HG02798 (cell line): ENCODE data around the gene EYA2.
"Not testable (repeated sequence)": the region's sequence is repeated elsewhere in the genome, so short reads cannot be mapped to it uniquely, and the experiment has no call there.

Experiments
- ATAC-seq: cut with Tn5 transposase; IDR thresholded peaks from one replicate; pipeline ENCODE4 v1.9.1; 2021; ENCODE audit warnings: mild to moderate bottlenecking; ENCODE audit not compliant: unreplicated experiment, poor library complexity

EYA2 gene

DNA sequence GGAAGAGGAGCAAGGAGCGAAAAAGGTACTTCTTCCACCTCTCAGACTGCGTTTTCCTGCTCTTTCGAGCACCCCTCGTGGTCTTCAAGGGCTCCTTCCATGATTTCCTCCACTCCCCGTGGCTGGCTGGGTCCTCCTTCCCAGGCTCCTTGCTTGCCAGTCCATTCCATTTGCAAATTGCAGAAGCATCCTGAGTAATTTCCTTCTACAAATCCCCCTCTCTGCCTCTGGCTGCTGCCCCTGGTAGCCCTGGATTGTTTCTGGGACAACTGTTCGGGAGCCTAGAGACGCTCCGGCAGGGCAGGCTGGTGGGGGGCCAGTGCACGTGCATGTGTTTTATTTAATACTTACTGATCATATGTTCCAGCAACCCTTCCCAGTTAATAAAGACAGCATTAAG lies 288.7 kb downstream of the EYA2 start:
- no peak for ATAC-seq

DNA sequence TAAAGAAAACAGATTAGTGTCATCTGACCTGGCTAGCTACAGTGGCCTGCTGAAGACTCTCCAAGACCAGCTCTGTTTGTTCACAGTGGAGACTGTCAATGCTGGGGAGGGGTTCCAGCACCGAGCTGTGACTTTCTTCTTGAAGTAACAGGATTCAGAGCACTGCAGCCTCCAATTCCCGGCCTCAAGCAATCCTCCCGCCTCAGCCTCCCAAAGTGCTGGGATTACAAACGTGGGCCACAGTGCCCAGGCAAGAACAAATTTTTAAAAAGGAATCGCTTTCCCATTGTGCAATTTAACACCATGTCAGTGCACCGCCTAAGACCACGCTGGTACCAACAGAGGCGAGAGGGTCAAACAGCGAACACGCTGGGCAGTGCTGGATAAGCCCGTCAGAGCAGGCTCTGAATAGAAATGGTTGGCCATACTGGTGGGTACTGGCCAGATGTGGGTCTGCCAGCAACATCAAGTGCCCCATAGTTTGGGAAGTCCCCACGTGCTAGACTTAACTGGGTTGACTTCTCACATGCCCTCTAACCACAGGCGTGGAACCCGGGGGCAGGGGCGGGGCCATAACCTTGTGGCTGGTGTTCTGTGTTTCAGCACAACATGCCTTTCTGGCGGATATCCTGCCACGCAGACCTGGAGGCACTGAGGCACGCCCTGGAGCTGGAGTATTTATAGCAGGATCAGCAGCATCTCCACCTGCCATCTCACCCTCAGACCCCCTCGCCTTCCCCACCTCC lies 293.0 kb downstream of the EYA2 start:
- no peak for ATAC-seq

DNA sequence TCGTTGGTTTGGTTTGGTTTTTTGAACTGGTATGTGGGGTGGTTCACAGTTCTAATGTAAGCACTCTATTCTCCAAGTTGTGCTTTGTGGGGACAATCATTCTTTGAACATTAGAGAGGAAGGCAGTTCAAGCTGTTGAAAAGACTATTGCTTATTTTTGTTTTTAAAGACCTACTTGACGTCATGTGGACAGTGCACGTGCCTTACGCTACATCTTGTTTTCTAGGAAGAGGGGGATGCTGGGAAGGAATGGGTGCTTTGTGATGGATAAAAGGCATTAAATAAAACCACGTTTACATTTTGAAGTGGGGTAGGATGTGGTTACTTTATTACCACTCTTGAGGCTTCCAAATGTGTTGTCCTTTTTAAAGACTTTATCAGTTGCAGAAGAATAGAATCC lies 293.9 kb downstream of the EYA2 start:
- no peak for ATAC-seq

DNA sequence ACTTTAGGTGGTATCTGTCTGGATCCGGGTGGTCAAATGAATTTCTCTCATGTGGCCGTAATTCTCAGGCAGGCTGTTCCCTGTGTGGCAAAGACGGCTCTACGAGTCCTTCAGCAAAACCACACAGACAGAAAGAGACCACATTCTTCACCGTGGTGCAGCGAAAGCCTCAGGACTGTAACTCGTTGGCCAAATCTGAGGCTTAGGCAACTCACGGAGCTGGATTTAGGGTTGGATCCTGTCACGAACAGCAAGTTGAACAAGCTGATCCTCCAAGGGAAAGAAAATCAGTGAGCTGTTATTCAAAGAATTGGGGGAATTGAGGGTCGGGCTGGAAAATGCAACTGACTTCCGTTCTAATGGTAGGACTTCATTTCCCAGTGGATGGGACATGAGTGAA lies 294.4 kb downstream of the EYA2 start:
- ATAC-seq: no peak

DNA sequence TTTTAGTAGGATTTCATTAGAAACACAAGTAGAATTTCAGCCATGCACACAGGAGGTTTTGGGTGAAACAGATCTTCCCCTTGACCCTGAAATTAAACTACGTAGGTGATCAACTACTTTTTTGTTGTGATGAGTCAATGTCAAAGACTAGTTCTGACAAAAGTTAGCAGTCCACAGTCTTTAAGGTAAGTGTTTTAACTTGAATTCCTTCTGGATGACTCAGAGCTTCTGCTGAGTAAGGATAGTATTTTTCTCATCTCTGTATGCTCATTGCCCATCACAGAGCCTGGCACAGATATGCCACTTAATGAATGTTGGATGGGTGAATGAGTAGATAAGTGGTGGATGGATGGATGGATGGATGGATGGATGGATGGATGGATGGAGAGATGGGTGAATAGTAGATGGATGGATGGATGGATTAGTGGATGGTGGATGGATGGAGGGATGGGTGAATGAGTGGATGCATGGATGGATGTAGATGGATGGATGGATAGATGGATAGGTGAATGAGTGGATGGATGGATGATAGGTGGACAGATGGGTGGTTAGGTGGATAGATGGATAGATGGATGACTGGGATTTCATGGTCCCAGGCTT lies 296.5 kb downstream of the EYA2 start:
- no peak for ATAC-seq

DNA sequence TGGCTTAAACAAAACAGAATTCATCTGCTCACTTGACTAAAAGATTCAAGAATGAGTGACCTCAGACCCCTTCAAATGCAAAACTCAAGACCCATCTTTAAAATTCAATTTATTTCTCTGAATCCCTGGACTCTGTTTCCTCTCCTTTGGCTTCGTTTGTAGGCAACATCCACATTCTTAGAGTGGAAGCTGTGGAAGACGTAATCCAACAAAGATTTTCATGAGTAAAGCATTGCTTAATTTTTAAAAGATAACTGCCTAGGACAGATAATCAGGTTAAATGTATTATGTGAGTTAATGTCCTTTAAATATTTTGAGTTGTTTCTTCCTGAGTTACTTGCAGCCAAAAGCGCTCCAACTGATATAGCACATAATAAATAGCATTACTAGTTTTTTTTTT lies 297.3 kb downstream of the EYA2 start:
- ATAC-seq: no peak

DNA sequence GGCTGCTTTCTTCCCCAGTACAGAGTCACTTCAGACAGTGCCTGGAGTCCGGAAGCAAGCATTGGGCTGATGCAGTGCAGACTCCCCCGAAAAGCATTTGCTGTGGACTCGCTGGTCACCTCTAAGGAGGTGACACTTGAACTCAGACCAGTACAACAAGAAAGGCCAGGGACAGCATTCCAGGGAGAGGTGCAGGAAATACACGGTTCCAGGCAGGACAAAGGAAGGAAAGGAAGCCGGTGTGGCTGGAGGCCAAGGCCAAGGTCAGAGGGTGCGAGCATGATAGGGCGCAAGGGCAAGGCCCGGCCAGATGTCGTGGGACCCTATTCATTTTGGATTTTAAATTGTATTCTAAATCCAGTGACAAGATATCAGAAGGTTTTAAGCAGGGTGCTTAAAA lies 300.9 kb downstream of the EYA2 start:
- ATAC-seq: no peak

DNA sequence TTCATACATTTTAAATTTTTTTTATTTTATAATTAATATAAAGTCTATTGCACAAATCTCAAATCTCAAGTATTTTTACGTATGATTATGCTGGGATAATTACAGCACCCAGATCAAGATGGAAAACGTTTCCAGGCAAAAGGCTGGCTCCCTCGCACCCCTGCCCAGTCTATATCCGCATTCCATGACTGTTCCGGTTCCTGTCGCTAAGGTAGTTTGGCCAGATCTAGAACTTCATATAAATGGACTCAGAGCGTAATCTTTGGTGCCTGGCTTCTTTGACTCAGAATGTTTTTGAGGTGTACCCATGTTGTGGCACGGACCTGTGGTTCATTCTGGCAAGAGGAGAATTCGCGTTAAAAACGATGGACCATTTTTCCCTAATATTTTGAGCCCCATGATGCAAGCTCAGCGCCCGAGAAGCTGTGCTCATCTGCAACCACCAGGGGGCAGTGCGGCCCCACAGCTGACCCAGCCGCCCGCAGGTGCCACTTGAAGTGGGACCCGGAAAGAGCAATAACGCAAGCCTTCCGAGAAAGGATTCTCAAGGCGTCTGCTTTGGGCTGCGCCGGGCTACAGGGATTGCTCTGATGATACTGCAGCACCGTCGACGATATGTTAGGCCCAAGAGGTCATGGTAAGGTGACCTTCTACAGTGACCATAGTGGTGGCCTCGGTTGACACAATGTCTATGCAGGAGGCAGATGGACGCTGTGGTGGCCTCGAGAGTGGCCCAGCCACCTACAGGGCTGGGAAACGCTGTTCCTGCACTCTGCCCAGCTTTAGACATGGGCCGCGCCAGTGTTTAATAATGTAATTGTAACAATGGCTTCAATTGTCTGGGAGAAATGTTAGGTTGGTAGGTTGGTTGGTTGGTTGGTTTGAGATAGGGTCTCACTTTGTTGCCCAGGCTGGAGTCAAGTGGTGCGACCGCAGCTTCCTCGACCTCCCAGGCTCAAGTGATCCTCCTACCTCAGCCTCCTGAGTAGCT lies 301.7 kb downstream of the EYA2 start:
- peak; percentile 67 for ATAC-seq

DNA sequence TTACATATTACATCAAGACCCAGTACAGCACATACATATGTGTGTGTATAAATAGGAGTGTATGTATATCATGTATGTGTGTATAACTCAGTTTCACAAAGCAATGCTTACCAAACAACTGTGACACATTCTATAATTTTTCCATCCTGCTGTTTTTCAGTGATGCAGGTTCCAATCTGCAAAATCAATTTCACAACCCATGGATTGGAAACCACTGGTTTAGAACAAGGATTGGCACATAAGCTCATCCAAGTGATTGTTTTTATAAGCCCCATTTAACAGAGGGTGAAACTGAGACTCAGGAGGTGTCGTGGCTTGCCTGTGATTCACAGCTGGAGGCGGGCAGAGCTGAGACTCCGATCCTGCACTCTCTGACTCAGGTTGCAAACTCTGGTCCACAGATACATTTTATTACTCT lies 303.6 kb downstream of the EYA2 start:
- no peak for ATAC-seq

DNA sequence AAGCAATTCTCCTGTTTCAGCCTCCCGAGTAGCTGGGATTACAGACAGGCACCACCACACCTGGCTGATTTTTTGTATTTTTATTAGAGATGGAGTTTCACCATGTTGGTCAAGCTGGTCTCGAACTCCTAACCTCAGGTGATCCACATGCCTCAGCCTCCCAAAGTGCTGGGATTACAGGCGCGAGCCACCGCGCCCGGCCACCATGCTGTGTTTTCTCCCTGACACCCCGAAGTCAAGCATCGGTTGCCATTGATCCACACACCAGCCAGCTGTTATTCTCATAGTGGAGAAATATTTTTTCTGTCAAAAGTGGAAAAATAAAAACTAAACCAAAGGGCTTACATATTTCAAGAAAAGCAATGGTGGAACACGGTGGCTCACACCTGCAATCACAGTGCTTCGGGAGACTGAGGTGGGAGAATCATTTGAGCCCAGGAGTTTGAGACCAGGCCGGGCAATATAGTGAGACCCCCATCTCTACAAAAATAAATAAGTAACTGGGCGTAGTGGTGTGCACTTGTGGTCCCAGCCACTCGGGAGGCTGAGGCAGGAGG lies 304.4 kb downstream of the EYA2 start:
- no peak for ATAC-seq

DNA sequence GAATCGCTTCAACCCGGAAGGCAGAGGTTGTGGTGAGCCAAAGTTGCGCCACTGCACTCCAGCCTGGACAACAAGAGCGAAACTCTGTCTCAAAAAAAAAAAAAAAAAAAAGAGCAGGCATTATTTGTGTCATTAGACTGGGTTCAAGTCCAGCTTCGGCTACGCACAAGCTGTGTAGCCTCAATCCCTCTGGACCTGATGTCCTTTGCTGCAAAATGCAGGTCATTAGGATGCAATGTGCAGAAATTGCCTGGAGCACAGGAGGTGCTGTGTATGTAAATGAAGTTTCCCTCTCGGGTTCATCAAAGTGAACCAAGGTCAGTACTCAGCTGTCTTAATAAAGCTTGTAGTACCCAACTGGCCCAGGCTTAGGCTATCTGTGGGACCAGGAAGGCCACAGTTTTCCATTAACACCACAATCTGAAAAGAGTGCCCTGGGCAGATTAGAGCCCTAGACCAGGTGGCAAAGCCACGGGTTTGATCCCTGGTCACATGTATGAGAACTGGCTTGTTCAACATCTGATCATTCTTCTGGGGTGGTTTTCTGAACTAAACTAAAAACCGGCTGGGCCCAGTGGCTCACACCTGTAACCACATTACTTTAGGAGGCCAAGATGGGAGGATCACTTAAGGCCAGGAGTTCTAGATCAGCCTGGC lies 306.6 kb downstream of the EYA2 start:
- ATAC-seq: no peak

DNA sequence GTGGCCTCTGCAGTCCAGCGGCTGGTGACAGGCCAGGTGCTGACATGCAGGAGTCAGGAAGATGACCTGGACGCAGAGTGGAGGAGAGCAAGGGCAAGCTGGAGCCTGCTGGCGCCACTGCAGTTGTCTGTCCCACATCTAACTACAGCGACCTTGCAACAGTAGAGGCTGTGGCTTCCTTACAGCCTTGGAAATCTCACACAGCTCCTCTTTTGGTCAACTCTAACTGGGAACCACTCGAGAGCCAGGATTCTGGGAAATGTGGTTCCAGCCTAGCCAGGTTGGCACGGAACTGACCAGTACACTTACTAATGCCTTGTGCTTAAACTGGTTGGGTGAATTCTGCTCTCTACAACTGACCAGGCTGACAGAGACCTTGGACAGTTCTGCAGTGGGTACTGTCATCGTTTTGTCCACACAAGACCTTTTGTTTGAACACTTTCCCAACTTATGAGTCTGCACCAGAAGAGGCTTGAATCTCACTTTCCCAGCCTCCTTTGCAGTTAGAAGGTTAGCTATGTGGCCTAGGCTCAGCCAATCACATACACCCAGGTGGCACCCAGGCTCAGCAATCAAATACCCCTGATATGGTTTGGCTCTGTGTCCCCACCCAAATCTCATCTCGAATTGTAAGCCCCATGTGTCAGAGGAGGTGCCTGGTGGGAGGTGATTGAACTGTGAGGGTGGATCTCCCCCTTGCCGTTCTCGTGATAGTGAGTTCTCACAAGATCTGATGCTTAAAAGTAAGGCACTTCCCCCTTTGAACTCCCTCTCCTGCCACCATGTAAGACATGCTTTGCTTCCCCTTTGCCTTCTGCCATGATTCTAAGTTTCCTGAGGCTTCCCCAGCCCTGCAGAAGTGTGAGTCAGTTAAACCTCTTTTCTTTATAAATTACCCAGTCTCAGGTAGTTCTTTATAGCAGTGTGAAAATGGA lies 308.4 kb downstream of the EYA2 start:
- ATAC-seq: no peak

DNA sequence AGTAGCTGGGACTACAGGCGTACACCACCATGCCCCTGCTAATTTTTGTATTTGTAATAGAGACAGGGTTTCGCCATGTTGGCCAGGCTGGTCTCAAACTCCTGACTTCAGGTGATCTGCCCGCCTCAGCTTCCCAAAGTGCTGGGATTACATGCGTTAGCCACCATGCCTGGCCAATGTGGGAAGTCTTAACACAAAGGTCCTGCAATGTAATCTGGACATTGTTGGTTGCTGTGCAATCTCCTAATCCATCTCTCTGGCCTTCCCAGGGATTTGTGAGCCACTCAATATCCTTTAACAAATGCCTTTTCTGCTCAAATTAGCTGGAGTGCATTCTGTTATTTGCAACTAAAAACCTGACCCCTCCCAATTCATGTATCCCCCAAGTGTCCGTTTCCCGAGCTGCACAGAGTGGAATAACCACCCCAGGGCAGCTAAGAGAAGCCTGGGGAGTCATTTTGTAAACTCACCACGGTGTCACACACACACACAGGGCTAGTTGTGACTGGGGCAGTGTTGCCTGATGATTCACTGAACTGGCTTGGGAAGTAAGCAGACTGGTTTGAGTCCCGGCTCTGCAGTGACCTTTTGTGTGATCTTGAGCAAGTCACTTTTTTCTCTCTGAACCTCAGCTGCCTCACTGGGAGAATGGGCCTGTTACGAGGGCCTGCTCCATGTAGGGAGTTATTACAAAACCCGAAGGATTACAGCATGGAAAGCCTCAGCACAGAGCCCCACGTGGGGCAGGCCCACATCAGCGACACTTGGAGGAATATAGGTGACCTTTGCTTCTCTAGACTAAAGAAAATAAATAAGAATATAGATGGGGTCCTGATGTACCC lies 309.6 kb downstream of the EYA2 start:
- ATAC-seq: no peak

DNA sequence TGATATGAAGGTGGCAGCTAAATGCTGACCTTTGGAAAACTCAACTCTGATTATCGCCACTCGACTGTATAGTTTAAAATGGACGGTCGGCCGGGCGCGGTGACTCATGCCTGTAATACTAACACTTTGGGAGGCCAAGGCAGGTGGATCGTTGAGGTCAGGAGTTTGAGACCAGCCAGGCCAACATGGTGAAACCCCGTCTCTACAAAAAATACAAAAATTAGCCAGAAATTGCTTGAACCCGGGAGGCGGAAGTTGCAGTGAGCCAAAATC lies 310.1 kb downstream of the EYA2 start:
- not testable (repeated sequence) for ATAC-seq

DNA sequence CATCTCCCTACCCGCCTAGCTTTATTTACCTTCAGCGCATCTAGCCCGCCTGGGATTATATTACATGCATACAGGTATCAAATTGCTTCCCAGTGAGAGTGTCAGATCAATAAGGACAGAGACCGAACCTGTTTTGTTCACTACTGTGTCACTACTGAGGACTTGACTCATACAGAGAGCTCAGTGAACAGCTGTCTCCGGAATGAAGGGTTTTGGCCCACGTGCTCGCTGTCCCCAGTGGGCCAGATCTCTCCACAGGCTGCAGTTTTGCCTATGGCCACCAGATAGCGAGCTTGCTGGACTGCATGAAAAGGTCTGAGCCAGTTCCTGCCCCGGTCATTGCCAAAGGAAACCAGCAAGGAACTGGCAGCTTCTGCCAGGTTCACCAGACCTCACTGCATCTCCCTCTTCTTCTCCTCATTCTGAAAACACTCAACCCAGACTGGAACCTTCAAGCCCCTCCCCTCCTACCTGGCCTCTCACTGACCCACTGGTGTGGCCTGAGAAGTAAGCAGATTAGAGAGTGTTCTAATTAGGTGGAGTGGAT lies 311.0 kb downstream of the EYA2 start:
- peak; percentile 64 for ATAC-seq

DNA sequence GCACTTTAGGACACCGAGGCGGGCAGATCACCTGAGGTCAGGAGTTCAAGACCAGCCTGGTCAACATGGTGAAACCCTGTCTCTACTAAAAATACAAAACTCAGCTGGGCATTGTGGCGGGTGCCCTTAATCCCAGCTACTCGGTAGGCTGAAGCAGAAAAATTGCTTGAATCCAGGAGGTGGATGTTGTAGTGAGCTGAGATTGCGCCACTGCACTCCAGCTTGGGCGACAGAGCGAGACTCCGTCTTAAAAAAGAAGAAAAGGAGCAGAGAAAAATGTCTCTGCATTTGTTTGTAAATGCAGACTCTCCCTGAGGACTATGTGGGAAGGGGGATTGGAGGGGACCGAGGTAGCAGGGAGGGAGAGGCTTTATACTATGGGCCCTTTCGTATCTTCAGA lies 311.9 kb downstream of the EYA2 start:
- ATAC-seq: not testable (repeated sequence)

DNA sequence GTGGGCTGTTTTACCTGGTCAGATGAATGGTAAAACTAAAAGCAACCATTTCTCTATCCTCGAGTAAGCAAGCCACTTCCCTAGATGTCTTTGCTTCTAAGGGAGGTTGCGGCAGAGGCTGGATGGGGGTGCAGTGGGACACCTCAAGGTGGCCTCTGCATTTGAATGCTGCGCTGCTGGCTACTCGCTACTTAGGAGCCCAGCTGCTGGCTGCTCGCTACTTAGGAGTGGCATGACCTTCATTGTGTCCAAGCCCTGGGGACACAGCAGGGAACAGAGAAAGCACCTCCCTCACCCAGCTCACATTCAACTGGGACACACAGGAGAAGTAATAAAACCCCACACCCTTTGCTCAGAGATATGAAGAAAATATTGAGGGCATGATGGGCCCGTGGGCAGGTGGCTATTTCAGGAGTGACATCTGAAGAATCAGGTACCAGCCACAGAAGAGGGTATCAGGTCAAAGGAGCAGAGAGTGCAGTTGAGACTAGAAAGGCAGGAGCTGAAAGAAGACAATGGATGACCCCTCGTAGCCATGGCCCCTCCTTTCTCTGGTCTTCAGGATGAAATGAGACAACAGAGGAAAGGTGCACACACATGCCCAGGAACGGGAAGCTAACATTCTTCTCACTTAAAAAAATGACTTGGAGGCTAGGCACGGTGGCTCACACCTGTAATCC lies 312.5 kb downstream of the EYA2 start:
- ATAC-seq: no peak
